GM23338 (cell line): ENCODE data around the gene SLC4A5. TPM values are rescaled to one million over a fixed set of nuclear protein-coding genes. Genes with fewer than 3 reads are reported as not detected.
"Not testable (repeated sequence)": the region's sequence is repeated elsewhere in the genome, so short reads cannot be mapped to it uniquely, and the experiment has no call there.

Source experiments
- ATAC-seq: fragments of 200-7000 bp; cut with Tn5 transposase; 3 replicates; pipeline ENCODE4 v1.9.1; 2020
- DNase-seq: peaks from one replicate; pipeline ENCODE4 v3.0.0-alpha.2; 2015; ENCODE audit warnings: low spot score
- H2AFZ ChIP-seq: fragments of 200-600 bp; sonication (generic); 2 replicates; pipeline ENCODE4 v1.8.0; 2016; ENCODE audit warnings: antibody characterized with exemption, mild to moderate bottlenecking, moderate library complexity
- H3F3A ChIP-seq: fragments of 200-600 bp; sonication (generic); replicated peaks from 2 replicates; pipeline ENCODE4 v1.8.0; 2017; ENCODE audit warnings: antibody characterized with exemption, mixed run types, low read depth
- H3K27ac ChIP-seq: fragments of 200-600 bp; sonication (generic); 2 replicates; pipeline ENCODE4 v1.6.1; 2016; ENCODE audit warnings: low read depth
- H3K27me3 ChIP-seq: fragments of 200-600 bp; sonication (generic); 2 replicates; pipeline ENCODE4 v1.8.0; 2016; ENCODE audit warnings: mild to moderate bottlenecking, mixed run types, moderate library complexity; ENCODE audit not compliant: insufficient read depth
- H3K36me3 ChIP-seq: fragments of 200-600 bp; sonication (generic); 2 replicates; pipeline ENCODE4 v1.8.0; 2016; ENCODE audit warnings: mild to moderate bottlenecking; ENCODE audit not compliant: insufficient read depth
- H3K4me1 ChIP-seq: fragments of 200-600 bp; sonication (generic); 2 replicates; pipeline ENCODE4 v1.8.0; 2016; ENCODE audit warnings: mild to moderate bottlenecking, moderate library complexity; ENCODE audit not compliant: insufficient read depth
- H3K4me2 ChIP-seq: fragments of 200-600 bp; sonication (generic); 2 replicates; pipeline ENCODE4 v1.7.1; 2017; ENCODE audit warnings: mixed run types
- H3K4me3 ChIP-seq: fragments of 200-600 bp; sonication (generic); 2 replicates; pipeline ENCODE4 v1.6.1; 2016; ENCODE audit warnings: mixed run types
- H3K79me2 ChIP-seq: fragments of 200-600 bp; sonication (generic); replicated peaks from 2 replicates; pipeline ENCODE4 v1.8.0; 2017; ENCODE audit warnings: mild to moderate bottlenecking; ENCODE audit not compliant: insufficient read depth
- H3K9me2 ChIP-seq: fragments of 200-600 bp; sonication (generic); 2 replicates; pipeline ENCODE4 v1.8.0; 2017; ENCODE audit not compliant: insufficient read depth
- H4K20me1 ChIP-seq: fragments of 200-600 bp; sonication (generic); replicated peaks from 2 replicates; pipeline ENCODE4 v1.8.0; 2017; ENCODE audit warnings: mild to moderate bottlenecking; ENCODE audit not compliant: insufficient read depth
- H3K27ac Mint-ChIP-seq: 2 replicates; pipeline ENCODE4 v1.8.0; 2020; ENCODE audit warnings: inconsistent platforms, mild to moderate bottlenecking, moderate library complexity, mixed read lengths
- H3K27me3 Mint-ChIP-seq: 3 replicates; pipeline ENCODE4 v1.8.0; 2022; ENCODE audit warnings: low read depth, mild to moderate bottlenecking, moderate library complexity, mixed read lengths, inconsistent platforms; ENCODE audit not compliant: insufficient read depth, poor library complexity
- H3K36me3 Mint-ChIP-seq: 3 replicates; pipeline ENCODE4 v1.8.0; 2021; ENCODE audit warnings: low read depth, mild to moderate bottlenecking, inconsistent platforms, moderate library complexity, mixed read lengths
- H3K4me1 Mint-ChIP-seq: 3 replicates; pipeline ENCODE4 v1.8.0; 2020; ENCODE audit warnings: mild to moderate bottlenecking, inconsistent platforms, mixed read lengths
- H3K4me3 Mint-ChIP-seq: 3 replicates; pipeline ENCODE4 v1.8.0; 2021; ENCODE audit warnings: moderate library complexity, mild to moderate bottlenecking, inconsistent platforms, mixed read lengths
- H3K9me3 Mint-ChIP-seq: 3 replicates; pipeline ENCODE4 v1.8.0; 2020; ENCODE audit warnings: moderate library complexity, mild to moderate bottlenecking, inconsistent platforms, mixed read lengths
- POLR2AphosphoS5 ChIP-seq: IDR thresholded peaks from 2 replicates; pipeline ENCODE4 v1.6.1; 2016; ENCODE audit warnings: antibody characterized with exemption, low read depth
- STAT1 ChIP-seq: IDR thresholded peaks from one replicate; pipeline ENCODE4 v1.6.1; 2016; ENCODE audit warnings: antibody characterized with exemption; ENCODE audit not compliant: unreplicated experiment
- ZNF462 ChIP-seq: fragments of 250-450 bp; sonication (Bioruptor Pico); IDR thresholded peaks from 2 replicates; pipeline ENCODE4 v1.5.0; 2020; ENCODE audit warnings: mild to moderate bottlenecking, moderate library complexity
- polyA plus RNA-seq: library from polyadenylated mRNA; unstranded; fragments of >200 nt; fragmentation: Nextera tagmentation; extraction: Ambion mirVana; gene quantifications from 2 replicates; pipeline ENCODE4 v1.2.1, GENCODE V29; 2016
- total RNA-seq: library from RNA; depleted of rRNA; stranded (reverse); fragments of >200 nt; shearing (Covaris generic); gene quantifications from 2 replicates; pipeline ENCODE4 v1.2.3, GENCODE V29; 2014

Gene SLC4A5
- total and polyA plus RNA-seq, 2 experiments from 2014 or later: 0.24 to 0.70 TPM

DNA sequence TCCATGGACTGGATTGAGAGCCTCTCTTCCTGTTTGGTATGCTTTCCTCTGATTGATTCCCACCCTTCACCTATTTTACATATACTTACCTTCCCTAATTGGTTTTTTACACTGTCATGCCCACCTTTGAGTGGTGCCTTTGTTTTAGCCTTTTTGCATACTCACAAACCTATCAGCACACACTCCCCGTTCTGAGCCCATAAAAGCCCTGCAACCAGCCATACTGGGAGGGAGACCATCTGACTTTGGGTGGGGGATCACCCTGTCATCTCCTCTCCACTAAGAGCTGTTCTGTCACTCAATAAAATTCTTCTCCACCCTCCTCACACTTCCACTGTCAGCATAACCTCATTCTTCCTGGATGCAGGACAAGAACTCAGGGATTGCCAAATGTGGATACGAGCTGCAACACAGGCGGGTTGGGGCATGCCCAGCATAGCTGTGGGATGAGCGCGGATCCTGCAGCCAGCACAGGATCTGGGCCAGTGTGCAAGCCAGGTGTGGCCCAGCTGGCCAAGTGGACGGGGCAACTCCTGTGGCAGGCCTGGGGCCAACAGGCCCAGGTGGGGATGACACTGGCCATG lies 155.1 kb downstream of the SLC4A5 start:
- DNase-seq: peak; percentile 52
- H3K27me3 ChIP-seq: no peaks in the 10 kb centered on the region
- Mint-ChIP-seq H3K27me3 (peaks cover 3% of the 10 kb centered on the region), H3K27ac (peak overlapping the region; percentile 84), H3K4me1 (peaks cover 17% of the 10 kb centered on the region), H3K9me3 (no peaks in the 10 kb centered on the region), H3K36me3 (no peaks in the 10 kb centered on the region), H3K4me3 (no peak overlapping the region; the same call in 2 of the 3 replicates)
- no peaks in the 10 kb centered on the region for H4K20me1 ChIP-seq
- peak overlapping the region; percentile 56 for H3K27ac ChIP-seq
- peak; percentile 75 for ATAC-seq
- H3K4me3 ChIP-seq: no peak overlapping the region
- H3K9me2 ChIP-seq: peaks cover 3% of the 10 kb centered on the region; the same call in 1 of the 2 replicates
- H3K4me2 ChIP-seq: no peak overlapping the region; the same call in 1 of the 2 replicates
- peaks cover 21% of the 10 kb centered on the region for H3K4me1 ChIP-seq
- no peak overlapping the region for H2AFZ ChIP-seq
- TF ChIP-seq ZNF462 (no peak), STAT1 (no peak), POLR2AphosphoS5 (no peak)
- no peaks in the 10 kb centered on the region for H3K79me2 ChIP-seq
- H3F3A ChIP-seq: peaks cover 11% of the 10 kb centered on the region; the same call in 1 of the 2 replicates
- no peaks in the 10 kb centered on the region for H3K36me3 ChIP-seq

DNA sequence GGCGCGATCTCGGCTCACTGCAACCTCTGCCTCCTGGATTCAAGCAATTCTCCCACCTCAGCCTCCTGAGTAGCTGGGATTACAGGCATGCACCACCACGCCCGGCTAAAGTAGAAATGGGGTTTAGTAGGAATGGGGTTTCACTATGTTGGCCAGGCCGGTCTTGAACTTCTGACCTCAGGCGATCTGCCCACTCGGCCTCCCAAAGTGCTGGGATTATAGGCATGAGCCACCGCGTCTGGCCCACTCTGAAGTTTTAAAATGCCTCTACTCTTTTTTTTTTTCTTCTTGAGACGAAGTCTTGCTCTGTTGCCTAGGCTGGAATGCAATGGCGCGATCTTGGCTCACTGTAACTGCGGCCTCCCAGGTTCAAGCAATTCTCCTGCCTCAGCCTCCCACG lies 156.5 kb downstream of the SLC4A5 start:
- H3K4me3 ChIP-seq, H3K4me3 Mint-ChIP-seq, H3K4me2 ChIP-seq, H3K79me2 ChIP-seq, H3K27ac ChIP-seq, H3K9me2 ChIP-seq, DNase-seq, H3K36me3 Mint-ChIP-seq, H3K36me3 ChIP-seq, H4K20me1 ChIP-seq, H2AFZ ChIP-seq, H3K9me3 Mint-ChIP-seq, H3K27me3 ChIP-seq, H3K27ac Mint-ChIP-seq, ATAC-seq, H3K27me3 Mint-ChIP-seq: not testable (repeated sequence)
- peaks cover 13% of the 10 kb centered on the region for H3K4me1 Mint-ChIP-seq
- H3F3A ChIP-seq: peaks cover 11% of the 10 kb centered on the region; the same call in 1 of the 2 replicates
- peaks cover 20% of the 10 kb centered on the region for H3K4me1 ChIP-seq
